DOHH2 (cell line): ENCODE data around the gene PTGIS.

ENCODE experiments used
- EZH2phosphoT487 ChIP-seq: fragments of 200-600 bp; sonication (generic); IDR thresholded peaks from 2 replicates; pipeline ENCODE4 v1.6.1; 2017; ENCODE audit warnings: borderline replicate concordance, mild to moderate bottlenecking, antibody characterized with exemption, low read length, moderate library complexity, mixed read lengths
- TF ChIP-seq, protein P1 (sequence below): fragments of 200-600 bp; sonication (generic); IDR thresholded peaks from one replicate; pipeline ENCODE4 v1.5.1; 2014; ENCODE audit warnings: antibody characterized with exemption, mild to moderate bottlenecking, low read depth, low read length; ENCODE audit not compliant: poor library complexity, severe bottlenecking

DNA sequence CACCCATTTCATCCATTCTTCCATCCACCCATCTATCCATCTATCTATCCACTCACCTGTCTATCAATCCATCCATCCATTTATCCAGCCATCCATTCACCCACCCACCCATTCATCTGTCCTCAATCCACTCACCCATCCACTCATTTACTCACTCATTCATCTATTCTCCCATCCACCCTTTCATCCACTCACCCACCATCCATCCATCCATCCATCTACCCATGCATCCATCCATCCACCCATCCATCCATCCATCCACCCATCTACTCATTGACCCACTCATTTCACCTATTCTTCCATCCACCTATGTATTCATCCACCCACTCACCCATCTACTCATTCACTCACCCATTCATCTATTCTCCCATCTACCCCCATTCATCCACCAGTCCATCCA, 24.2 kb upstream of the PTGIS start:
- TF ChIP-seq, protein P1, sequence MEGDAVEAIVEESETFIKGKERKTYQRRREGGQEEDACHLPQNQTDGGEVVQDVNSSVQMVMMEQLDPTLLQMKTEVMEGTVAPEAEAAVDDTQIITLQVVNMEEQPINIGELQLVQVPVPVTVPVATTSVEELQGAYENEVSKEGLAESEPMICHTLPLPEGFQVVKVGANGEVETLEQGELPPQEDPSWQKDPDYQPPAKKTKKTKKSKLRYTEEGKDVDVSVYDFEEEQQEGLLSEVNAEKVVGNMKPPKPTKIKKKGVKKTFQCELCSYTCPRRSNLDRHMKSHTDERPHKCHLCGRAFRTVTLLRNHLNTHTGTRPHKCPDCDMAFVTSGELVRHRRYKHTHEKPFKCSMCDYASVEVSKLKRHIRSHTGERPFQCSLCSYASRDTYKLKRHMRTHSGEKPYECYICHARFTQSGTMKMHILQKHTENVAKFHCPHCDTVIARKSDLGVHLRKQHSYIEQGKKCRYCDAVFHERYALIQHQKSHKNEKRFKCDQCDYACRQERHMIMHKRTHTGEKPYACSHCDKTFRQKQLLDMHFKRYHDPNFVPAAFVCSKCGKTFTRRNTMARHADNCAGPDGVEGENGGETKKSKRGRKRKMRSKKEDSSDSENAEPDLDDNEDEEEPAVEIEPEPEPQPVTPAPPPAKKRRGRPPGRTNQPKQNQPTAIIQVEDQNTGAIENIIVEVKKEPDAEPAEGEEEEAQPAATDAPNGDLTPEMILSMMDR = no peak
- no peak for TF ChIP-seq EZH2phosphoT487
